ENCODE results near the gene PRKG1. TPM values are rescaled to one million over a fixed set of nuclear protein-coding genes. Genes with fewer than 3 reads are reported as not detected.

Gene PRKG1
- polyA plus RNA-seq, 3 donors: not detected

DNA sequence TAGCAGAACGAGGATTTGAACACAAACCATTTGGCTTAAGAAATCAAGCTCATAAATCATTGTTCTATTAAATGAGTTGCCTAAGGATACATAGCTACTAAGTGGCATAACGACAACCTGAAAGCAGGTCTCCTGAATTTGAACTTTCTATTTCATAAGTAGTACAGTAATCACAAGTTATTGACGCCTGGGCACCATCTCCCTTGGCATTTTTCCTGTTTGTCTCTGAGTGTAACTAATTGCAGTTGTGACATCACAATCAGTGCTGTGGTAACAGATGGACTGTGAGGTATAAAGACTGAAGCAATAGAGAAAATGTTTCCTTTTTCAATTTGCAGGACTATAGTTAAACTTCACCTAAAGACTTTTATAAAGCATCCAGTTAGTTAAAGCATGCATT is 631.5 kb downstream of the PRKG1 start:
- Mint-ChIP-seq H3K36me3 (no peaks in the 10 kb centered on the region), H3K4me1 (no peaks in the 10 kb centered on the region), H3K4me3 (no peak overlapping the region), H3K9me3 (no peaks in the 10 kb centered on the region), H3K27ac (no peak overlapping the region), H3K27me3 (ENCODE audit: low read depth in 3 of 3) (peaks cover 0 to 2% (median 0%) of the 10 kb centered on the region in 3 donors)
- no peaks in the 10 kb centered on the region for H3K27me3 ChIP-seq (ENCODE audit: control insufficient read depth in 2 of 2, insufficient read depth in 2 of 2, low read length in 2 of 2)
- H3K27ac ChIP-seq (ENCODE audit: low read depth in 1 of 2, low read length in 2 of 2): no peak overlapping the region
- H4K20me1 ChIP-seq (ENCODE audit: insufficient read depth, low read length): no peaks in the 10 kb centered on the region
- H3K36me3 ChIP-seq (replicated peaks in 1 of 2; ENCODE audit: control insufficient read depth in 1 of 2, insufficient read depth in 2 of 2, low read length in 2 of 2): no peaks in the 10 kb centered on the region
- H3K4me2 ChIP-seq (replicated peaks; ENCODE audit: extremely low read depth, low read length, poor library complexity, severe bottlenecking): no peak overlapping the region
- no peak for DNase-seq
- intact Hi-C loops (cut with micrococcal nuclease): no loop called here
- no peak overlapping the region for H3K4me3 ChIP-seq (replicated peaks in 1 of 3; ENCODE audit: low read depth in 2 of 3, low read length in 3 of 3)
- H3K4me1 ChIP-seq (ENCODE audit: control insufficient read depth in 1 of 2, insufficient read depth in 2 of 2, low read length in 2 of 2): no peaks in the 10 kb centered on the region
- H3K9me3 ChIP-seq (replicated peaks in 1 of 2; ENCODE audit: control insufficient read depth in 1 of 2, insufficient read depth in 1 of 2, low read length in 2 of 2): no peaks in the 10 kb centered on the region
- TF ChIP-seq, protein P1, sequence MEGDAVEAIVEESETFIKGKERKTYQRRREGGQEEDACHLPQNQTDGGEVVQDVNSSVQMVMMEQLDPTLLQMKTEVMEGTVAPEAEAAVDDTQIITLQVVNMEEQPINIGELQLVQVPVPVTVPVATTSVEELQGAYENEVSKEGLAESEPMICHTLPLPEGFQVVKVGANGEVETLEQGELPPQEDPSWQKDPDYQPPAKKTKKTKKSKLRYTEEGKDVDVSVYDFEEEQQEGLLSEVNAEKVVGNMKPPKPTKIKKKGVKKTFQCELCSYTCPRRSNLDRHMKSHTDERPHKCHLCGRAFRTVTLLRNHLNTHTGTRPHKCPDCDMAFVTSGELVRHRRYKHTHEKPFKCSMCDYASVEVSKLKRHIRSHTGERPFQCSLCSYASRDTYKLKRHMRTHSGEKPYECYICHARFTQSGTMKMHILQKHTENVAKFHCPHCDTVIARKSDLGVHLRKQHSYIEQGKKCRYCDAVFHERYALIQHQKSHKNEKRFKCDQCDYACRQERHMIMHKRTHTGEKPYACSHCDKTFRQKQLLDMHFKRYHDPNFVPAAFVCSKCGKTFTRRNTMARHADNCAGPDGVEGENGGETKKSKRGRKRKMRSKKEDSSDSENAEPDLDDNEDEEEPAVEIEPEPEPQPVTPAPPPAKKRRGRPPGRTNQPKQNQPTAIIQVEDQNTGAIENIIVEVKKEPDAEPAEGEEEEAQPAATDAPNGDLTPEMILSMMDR (IDR thresholded peaks at IDR 0.05): no peak
- H2AFZ ChIP-seq (ENCODE audit: insufficient read depth, low read depth, low read length, poor library complexity, severe bottlenecking): no peak overlapping the region
- WGBS (ENCODE audit: insufficient coverage): no CpG with 5 or more reads among the region's 3 CpGs
- H3K9ac ChIP-seq (ENCODE audit: insufficient read depth, low read length, poor library complexity, severe bottlenecking): no peak overlapping the region
- H3K79me2 ChIP-seq (ENCODE audit: insufficient read depth, low read length): no peaks in the 10 kb centered on the region

GRCh38 chr10:51706225-51706624 is 631.9 kb downstream of the PRKG1 start:
- no peak overlapping the region for H3K4me3 ChIP-seq (replicated peaks in 1 of 3; ENCODE audit: low read depth in 2 of 3, low read length in 3 of 3)
- no peak for DNase-seq
- no peaks in the 10 kb centered on the region for H3K36me3 Mint-ChIP-seq
- no peak overlapping the region for H3K9ac ChIP-seq (ENCODE audit: insufficient read depth, low read length, poor library complexity, severe bottlenecking)
- 83% methylated on average over 1 of the region's 3 CpGs for WGBS (ENCODE audit: insufficient coverage)
- no peak overlapping the region for H3K27ac Mint-ChIP-seq
- no peaks in the 10 kb centered on the region for H4K20me1 ChIP-seq (ENCODE audit: insufficient read depth, low read length)
- no peak overlapping the region for H3K27ac ChIP-seq (ENCODE audit: low read depth in 1 of 2, low read length in 2 of 2)
- no peak overlapping the region for H2AFZ ChIP-seq (ENCODE audit: insufficient read depth, low read depth, low read length, poor library complexity, severe bottlenecking)
- no peak overlapping the region for H3K4me3 Mint-ChIP-seq
- H3K36me3 ChIP-seq (replicated peaks in 1 of 2; ENCODE audit: control insufficient read depth in 1 of 2, insufficient read depth in 2 of 2, low read length in 2 of 2): no peaks in the 10 kb centered on the region
- no peaks in the 10 kb centered on the region for H3K9me3 Mint-ChIP-seq
- TF ChIP-seq, protein P1 (IDR thresholded peaks at IDR 0.05): no peak
- intact Hi-C loops (cut with micrococcal nuclease): no loop called here
- H3K9me3 ChIP-seq (replicated peaks in 1 of 2; ENCODE audit: control insufficient read depth in 1 of 2, insufficient read depth in 1 of 2, low read length in 2 of 2): no peaks in the 10 kb centered on the region
- no peaks in the 10 kb centered on the region for H3K79me2 ChIP-seq (ENCODE audit: insufficient read depth, low read length)
- no peak overlapping the region for H3K4me2 ChIP-seq (replicated peaks; ENCODE audit: extremely low read depth, low read length, poor library complexity, severe bottlenecking)
- H3K4me1 Mint-ChIP-seq: no peaks in the 10 kb centered on the region
- no peaks in the 10 kb centered on the region for H3K27me3 ChIP-seq (ENCODE audit: control insufficient read depth in 2 of 2, insufficient read depth in 2 of 2, low read length in 2 of 2)
- H3K27me3 Mint-ChIP-seq (ENCODE audit: low read depth in 3 of 3): peaks cover 0 to 2% (median 0%) of the 10 kb centered on the region in 3 donors
- H3K4me1 ChIP-seq (ENCODE audit: control insufficient read depth in 1 of 2, insufficient read depth in 2 of 2, low read length in 2 of 2): no peaks in the 10 kb centered on the region
